RPMI7951 (cell line): ENCODE data around the gene SDHA. TPM values are rescaled to one million over a fixed set of nuclear protein-coding genes. Genes with fewer than 3 reads are reported as not detected.

Source experiments
- DNase-seq: peaks from one replicate; pipeline ENCODE4 v3.0.0-alpha.2; 2012; ENCODE audit warnings: low read depth
- total RNA-seq: library from RNA; depleted of rRNA; stranded (reverse); fragments of >200 nt; shearing (Covaris generic); gene quantifications from 2 replicates; pipeline ENCODE4 v1.2.3, GENCODE V29; 2014

SDHA gene
- total RNA-seq, 1 experiment from 2014 or later = 95.6 TPM

- no peak for DNase-seq
These were observed 32.7 kb upstream of the SDHA start for GRCh38 chr5:185095-186070.

GRCh38 chr5:186091-187041 is 31.8 kb upstream of the SDHA start:
- DNase-seq = no peak

DNA sequence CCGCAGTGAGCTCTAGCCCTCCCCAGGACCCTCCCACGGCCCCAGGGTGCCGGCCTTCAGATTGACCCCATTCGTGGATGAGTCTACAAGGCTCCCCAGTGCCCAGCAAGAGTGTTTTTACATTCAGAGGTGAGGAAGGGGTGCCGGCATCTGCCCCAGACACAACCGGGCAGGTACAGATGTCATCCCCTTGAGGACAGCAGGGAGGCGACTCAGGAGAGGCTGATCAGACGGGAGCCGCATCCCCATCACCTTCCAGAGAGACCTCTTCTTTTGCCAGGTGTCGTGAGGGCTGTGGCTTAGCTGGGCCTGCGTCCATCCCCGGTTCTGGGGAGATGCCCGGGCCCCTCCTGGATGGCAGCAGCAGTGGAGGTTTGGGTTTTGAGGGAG is 31.1 kb upstream of the SDHA start:
- no peak for DNase-seq

DNA sequence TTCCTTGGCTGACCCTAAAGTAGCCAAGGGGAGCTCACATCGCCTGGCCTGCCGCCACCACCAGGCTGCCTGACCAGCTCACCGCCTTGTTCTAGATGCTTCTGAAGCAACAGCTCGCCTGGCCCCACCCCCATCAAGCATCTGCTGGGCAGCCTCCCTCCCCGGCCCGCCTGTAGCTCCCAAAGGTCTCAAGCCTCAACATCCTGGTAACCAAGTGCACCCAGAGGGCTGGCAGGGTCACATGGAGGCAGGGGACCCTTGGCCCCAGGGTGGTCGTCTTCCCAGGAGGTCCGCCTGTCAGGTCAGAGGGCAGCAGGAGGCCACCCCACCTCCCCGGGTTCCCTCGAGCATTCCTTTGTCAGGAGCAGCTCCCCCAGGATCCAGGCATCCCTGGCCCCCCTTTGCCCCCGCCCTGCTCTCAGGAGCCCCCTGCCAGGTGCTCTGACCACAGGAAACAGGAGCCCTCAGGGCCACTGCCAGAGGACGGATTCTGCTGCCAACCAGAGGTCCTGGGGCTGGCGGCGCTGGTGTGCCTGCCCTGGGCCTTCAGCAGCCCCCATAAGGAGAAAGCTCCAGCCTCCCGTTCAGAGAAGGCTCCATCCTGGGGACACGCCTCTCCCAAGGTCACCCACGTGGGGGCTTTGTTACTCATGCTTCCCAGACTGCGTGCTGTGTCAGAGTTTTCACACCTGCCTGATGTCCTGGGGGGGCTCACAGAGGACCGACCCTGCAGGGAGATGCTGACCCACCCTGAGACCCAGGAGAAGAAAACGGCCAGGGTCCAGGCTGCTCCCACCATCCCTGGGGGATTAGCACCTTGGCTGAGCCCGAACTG is 30.3 kb upstream of the SDHA start:
- DNase-seq = no peak

DNA sequence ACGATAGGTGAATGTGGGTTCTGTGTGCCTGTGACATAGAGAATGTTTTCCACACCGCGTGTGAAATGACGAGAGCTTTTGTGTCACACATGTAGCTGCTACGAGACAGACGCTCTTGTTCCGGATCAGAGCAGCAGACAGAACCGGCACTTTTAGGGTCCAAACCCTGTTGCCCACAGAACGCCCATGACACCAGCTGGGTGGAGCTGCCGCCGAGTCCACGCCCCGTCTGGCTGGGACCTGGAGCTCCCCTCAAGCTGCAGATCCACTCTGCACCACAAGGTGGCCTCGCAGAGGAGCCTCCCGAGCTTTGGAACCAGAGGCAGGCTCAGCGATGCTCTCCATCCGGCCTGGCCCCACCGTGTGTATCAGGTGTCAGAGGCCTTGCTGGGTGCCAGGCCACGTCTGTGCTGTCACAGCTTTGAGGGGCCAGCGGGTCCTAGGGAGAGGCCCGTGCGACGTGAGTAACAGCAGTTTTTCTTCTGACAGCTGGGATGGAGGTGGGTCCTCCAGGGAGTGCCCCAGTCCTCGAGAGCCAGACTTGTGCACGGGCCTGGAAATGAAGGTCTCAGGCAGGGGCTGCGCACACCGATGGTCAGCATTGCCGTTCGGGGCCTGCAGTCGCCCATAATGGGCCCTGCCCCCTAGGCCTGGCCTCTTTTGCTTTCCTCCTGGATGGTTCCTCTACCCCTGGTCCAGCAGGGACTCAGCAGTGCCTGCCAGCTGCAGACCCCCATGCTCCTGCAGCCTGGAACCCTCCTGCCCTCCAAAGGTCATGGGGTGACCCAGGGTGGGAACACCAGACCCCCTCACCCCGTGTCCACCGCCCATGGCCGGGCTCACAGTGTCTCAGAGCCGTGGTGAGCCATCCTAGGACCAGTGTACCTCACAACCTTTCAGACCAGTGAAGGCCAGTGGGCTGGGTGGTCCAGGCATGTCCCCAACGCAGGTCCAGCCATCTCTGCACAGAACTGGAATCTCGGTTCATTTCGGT is 29.3 kb upstream of the SDHA start:
- peak; percentile 72 for DNase-seq

GRCh38 chr5:189486-189885 is 28.6 kb upstream of the SDHA start:
- no peak for DNase-seq

DNA sequence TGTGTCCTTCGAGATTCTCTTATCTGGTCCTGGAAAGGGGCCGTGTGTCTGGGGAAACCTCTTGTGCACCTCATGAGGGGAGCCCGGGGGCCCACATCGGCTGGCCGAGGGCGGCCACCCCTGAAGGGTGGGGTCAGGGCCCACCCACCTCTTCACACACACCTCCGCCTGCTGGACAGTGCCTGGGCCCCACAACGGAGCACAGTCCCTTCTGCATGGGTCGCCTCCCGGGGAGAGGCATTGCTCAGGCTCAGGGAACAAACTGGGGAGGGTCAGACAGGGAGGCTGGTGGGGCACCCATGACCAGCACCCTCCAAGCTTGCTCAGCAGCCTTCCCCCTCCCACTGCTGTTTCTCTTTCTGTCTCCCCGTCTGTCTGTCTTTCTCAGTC is 28.1 kb upstream of the SDHA start:
- no peak for DNase-seq

DNA sequence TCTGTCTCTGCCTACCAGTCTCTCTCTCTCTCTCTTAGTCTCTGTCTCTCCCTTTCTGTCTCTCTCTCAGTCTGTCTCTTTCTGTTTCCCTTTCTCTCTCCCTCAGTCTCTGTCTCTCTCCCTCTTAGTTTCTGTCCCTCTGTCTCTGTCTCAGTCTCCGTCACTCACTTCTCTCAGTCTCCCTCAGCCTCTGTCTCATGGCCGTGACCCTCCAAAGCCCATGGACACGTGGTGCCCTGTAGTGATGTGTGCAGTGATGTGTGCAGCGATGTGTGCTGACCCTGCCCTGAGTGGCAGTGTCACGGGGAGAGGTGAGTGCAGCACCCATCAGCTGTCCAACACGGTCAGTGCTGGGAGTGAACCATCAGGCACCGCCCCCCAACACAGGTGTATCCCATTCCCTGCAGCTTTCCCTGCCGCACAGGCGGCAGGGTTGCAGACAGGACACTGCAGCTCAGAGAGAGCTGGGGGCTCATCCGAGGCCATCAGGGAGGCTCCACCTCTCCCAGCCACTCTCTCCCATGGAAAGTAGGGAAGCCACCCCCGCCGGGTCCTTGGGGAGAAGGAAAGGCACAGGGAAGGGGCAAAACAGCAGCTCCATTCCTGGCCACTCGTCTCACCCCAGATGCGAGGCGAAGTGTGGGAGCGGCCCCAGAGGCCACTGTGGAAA is 27.6 kb upstream of the SDHA start:
- DNase-seq = no peak

- DNase-seq = peak; percentile 37
These were observed 26.8 kb upstream of the SDHA start, which contains the start of gene LRRC14B for GRCh38 chr5:191036-191948. LRRC14B (plus strand) TSS chr5:191495; CDS start chr5:191539, 44 bp downstream.

GRCh38 chr5:191949-192690 is 26.0 kb upstream of the SDHA start:
- DNase-seq = no peak

- no peak for DNase-seq
These were observed 25.5 kb upstream of the SDHA start for GRCh38 chr5:192691-192969.

- no peak for DNase-seq
These were observed 24.9 kb upstream of the SDHA start for GRCh38 chr5:192970-193831.

- DNase-seq = no peak
These were observed 24.0 kb upstream of the SDHA start for GRCh38 chr5:194102-194501.

DNA sequence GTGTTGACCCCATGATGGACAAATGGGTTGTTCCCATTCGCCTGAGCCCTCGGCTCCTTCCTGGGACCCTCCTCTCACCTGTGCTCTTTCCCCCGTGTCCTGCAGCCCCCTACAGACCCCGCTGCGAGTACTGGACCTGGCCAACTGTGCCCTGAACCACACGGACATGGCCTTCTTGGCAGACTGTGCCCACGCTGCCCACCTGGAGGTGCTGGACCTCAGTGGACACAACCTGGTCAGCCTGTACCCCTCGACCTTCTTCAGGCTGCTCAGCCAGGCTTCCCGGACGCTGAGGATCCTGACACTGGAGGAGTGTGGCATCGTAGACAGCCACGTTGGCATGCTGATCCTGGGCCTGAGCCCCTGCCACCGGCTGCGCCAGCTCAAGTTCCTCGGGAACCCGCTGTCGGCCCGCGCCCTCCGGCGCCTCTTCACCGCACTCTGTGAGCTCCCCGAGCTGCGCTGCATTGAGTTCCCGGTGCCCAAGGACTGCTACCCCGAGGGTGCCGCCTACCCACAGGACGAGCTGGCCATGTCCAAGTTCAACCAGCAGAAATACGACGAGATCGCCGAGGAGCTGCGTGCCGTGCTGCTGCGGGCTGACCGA is 23.4 kb upstream of the SDHA start:
- DNase-seq = no peak

- no peak for DNase-seq
These were observed 22.5 kb upstream of the SDHA start for GRCh38 chr5:195401-196160.

GRCh38 chr5:196350-196749 is 21.8 kb upstream of the SDHA start:
- no peak for DNase-seq
